H7 (cell line): ENCODE measurements around the gene SHTN1. TPM values are rescaled to one million over a fixed set of nuclear protein-coding genes. Genes with fewer than 3 reads are reported as not detected.

Source experiments
- DNase-seq: peaks from one replicate; pipeline ENCODE4 v3.0.0; 2012
- H3K27me3 ChIP-seq: 2 replicates; pipeline ENCODE4 v1.6.0; 2011; ENCODE audit warnings: mild to moderate bottlenecking, low read length; ENCODE audit not compliant: control insufficient read depth, insufficient read depth
- H3K36me3 ChIP-seq: replicated peaks from 2 replicates; pipeline ENCODE4 v1.5.1; 2011; ENCODE audit warnings: low read length; ENCODE audit not compliant: control insufficient read depth, insufficient read depth
- H3K4me3 ChIP-seq: 2 replicates; pipeline ENCODE4 v1.5.1; 2011; ENCODE audit warnings: low read depth, mild to moderate bottlenecking, control low read depth, low read length, moderate library complexity; ENCODE audit not compliant: insufficient read depth
- total RNA-seq: library from RNA; depleted of rRNA; stranded (reverse); fragments of >200 nt; shearing (Covaris generic); gene quantifications from 2 replicates; pipeline ENCODE4 v1.2.3, GENCODE V29; 2014

Gene SHTN1
- total RNA-seq, 1 experiment from 2014 or later, result 5.1 TPM

- H3K27me3 ChIP-seq, result no peaks in the 10 kb centered on the region
- H3K4me3 ChIP-seq, result no peak overlapping the region
- no peaks in the 10 kb centered on the region for H3K36me3 ChIP-seq
- no peak for DNase-seq
Measured at GRCh38 chr10:116880716-116881482, 124.1 kb downstream of the SHTN1 start.

- DNase-seq, result no peak
- Histone ChIP-seq H3K27me3 (no peaks in the 10 kb centered on the region), H3K4me3 (no peak overlapping the region), H3K36me3 (no peaks in the 10 kb centered on the region)
Measured at GRCh38 chr10:116879817-116880216, 125.2 kb downstream of the SHTN1 start.

DNA sequence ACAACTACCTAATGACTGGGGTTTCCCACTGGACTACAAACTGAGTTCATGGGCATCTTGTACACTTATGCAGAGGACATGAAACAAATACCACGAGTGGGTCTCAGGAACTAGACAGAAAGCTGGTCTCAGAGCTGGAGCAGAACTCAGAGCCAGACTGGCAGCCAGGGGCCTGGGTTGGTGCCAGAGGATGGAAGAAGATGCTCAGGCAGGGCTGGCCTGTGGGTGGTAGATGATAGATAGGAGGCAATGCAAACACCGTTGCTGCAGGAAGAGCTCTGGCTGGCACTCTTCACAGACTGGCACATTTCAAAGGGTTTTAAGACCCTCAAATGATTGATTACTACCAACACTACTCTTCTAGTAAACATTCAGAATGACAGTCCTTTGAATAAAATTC is 126.9 kb downstream of the SHTN1 start:
- H3K4me3 ChIP-seq, result no peak overlapping the region

GRCh38 chr10:116877391-116877790 is 127.6 kb downstream of the SHTN1 start:
- H3K36me3 ChIP-seq, result no peaks in the 10 kb centered on the region
- DNase-seq, result no peak
- H3K4me3 ChIP-seq, result no peak overlapping the region
- no peaks in the 10 kb centered on the region for H3K27me3 ChIP-seq

More for the DNA sequence above, 126.9 kb downstream of the SHTN1 start:
- Histone ChIP-seq H3K27me3 (no peaks in the 10 kb centered on the region), H3K36me3 (no peaks in the 10 kb centered on the region)
- DNase-seq, result no peak

GRCh38 chr10:116875897-116876296 is 129.1 kb downstream of the SHTN1 start:
- Histone ChIP-seq H3K27me3 (no peaks in the 10 kb centered on the region), H3K36me3 (no peaks in the 10 kb centered on the region), H3K4me3 (no peak overlapping the region)
- no peak for DNase-seq

GRCh38 chr10:116873134-116873533 is 131.9 kb downstream of the SHTN1 start:
- DNase-seq, result peak; percentile 58
- H3K4me3 ChIP-seq, result no peak overlapping the region
- no peaks in the 10 kb centered on the region for H3K27me3 ChIP-seq
- H3K36me3 ChIP-seq, result no peaks in the 10 kb centered on the region

DNA sequence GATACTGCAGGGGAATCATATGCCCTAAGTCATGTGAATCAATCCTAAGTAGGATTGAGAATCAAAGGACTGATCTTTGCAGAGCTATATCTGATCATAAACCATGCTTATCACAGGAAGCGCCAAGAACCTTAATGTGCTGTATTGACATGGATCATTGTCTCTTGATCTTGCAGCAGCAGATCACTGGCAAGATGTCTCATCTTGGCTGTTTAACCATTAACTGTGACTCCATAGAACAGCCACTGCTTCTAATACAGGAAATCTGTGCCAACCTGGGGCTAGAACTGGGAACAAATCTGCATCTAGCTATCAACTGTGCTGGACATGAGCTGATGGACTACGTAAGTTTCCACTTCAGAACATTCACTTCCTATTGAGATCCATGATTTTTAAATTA is 134.0 kb downstream of the SHTN1 start:
- H3K36me3 ChIP-seq, result no peaks in the 10 kb centered on the region
- H3K4me3 ChIP-seq, result no peak overlapping the region

GRCh38 chr10:116868722-116869121 is 136.3 kb downstream of the SHTN1 start:
- H3K27me3 ChIP-seq, result no peaks in the 10 kb centered on the region
- H3K4me3 ChIP-seq, result no peak overlapping the region
- DNase-seq, result no peak
- no peaks in the 10 kb centered on the region for H3K36me3 ChIP-seq

More for the DNA sequence above, 134.0 kb downstream of the SHTN1 start:
- no peak for DNase-seq
- no peaks in the 10 kb centered on the region for H3K27me3 ChIP-seq

- H3K36me3 ChIP-seq, result no peaks in the 10 kb centered on the region
- H3K27me3 ChIP-seq, result no peaks in the 10 kb centered on the region
- DNase-seq, result no peak
- H3K4me3 ChIP-seq, result no peak overlapping the region
Measured at GRCh38 chr10:116868198-116868676, 136.8 kb downstream of the SHTN1 start.

DNA sequence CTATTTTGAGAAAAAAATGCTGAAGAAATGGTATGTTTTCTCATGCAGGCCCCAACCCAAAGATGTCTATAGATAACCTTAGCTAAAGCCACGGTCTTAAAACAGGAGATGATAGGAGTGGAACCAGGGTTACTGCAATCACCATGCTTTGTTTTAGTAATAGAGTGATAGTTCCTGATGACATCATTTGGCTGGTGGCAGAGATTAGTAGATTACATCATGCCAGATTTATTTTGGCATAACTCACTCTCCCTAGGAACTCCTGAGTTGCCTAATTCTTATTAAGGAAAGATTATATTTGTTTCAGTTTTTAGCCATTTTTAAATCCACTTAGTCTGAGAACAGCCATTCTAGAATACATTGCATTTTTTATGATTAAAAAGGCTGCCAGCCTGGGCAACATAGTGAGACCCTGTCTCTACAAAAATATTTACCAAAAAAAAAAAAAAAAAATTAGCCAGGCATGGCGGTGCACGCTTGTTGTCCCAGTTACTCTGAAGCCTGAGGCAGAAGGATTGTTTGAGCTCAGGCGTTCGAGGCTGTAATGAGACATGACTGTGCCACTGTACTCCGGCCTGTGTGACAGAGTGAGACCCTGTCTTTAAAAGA is 137.9 kb downstream of the SHTN1 start:
- no peak for DNase-seq

DNA sequence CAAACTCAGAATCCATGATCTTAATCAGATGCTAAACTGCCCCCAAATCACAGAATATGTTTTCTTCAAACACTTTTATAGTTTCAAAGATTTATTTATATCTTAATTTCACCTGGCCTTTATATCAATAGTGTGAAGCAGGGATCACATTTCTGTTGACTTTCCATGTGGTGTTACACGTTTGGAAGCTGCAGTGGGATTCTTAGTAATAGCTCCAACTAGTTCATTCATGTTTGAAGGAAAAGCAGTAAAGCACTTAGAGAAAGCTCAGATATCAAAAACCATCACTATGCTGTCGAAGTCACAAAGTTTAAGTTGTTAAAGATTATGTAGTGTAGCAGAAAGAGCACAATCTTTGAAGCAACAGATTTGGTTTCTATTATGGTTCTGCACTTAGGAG is 138.9 kb downstream of the SHTN1 start:
- Histone ChIP-seq H3K4me3 (no peak overlapping the region), H3K27me3 (no peaks in the 10 kb centered on the region), H3K36me3 (no peaks in the 10 kb centered on the region)
- no peak for DNase-seq

More for the DNA sequence above, 137.9 kb downstream of the SHTN1 start:
- Histone ChIP-seq H3K27me3 (no peaks in the 10 kb centered on the region), H3K36me3 (no peaks in the 10 kb centered on the region), H3K4me3 (no peak overlapping the region)

- no peaks in the 10 kb centered on the region for H3K27me3 ChIP-seq
- no peak for DNase-seq
- no peak overlapping the region for H3K4me3 ChIP-seq
- H3K36me3 ChIP-seq, result no peaks in the 10 kb centered on the region
Measured at GRCh38 chr10:116864436-116864835, 140.6 kb downstream of the SHTN1 start.

- H3K4me3 ChIP-seq, result no peak overlapping the region
- no peaks in the 10 kb centered on the region for H3K27me3 ChIP-seq
- H3K36me3 ChIP-seq, result no peaks in the 10 kb centered on the region
- DNase-seq, result no peak
Measured at GRCh38 chr10:116861796-116862195, 143.2 kb downstream of the SHTN1 start.

DNA sequence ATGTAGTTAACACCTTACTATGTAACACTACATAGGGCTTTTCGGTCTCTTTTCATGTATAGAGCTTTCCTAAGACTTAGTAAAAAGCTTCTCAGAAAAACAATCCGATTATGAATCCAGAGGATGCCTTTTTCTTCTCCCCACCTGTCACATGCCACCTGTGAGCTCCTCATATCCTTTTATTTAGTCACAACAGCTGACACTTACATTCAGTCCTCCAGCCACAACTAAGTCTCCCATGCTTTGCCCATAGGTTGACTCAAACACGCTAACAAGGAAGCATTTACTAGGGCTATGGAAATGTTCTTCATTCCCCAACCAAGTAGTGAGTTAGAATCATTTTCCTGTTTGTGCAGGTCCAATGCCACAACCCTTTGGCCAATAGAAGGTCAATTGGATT is 147.8 kb downstream of the SHTN1 start:
- Histone ChIP-seq H3K36me3 (no peaks in the 10 kb centered on the region), H3K27me3 (no peaks in the 10 kb centered on the region), H3K4me3 (no peak overlapping the region)
- DNase-seq, result no peak

- H3K4me3 ChIP-seq, result no peak overlapping the region
- no peaks in the 10 kb centered on the region for H3K27me3 ChIP-seq
- no peak for DNase-seq
- no peaks in the 10 kb centered on the region for H3K36me3 ChIP-seq
Measured at GRCh38 chr10:116853701-116854100, 151.3 kb downstream of the SHTN1 start.
